ENCODE measurements around the gene CRYGC. TPM values are rescaled to one million over a fixed set of nuclear protein-coding genes. Genes with fewer than 3 reads are reported as not detected.
"Not testable (repeated sequence)": the region's sequence is repeated elsewhere in the genome, so short reads cannot be mapped to it uniquely, and the experiment has no call there.

Gene CRYGC
- total RNA-seq, 3 donors from 2014 or later, result not detected

DNA sequence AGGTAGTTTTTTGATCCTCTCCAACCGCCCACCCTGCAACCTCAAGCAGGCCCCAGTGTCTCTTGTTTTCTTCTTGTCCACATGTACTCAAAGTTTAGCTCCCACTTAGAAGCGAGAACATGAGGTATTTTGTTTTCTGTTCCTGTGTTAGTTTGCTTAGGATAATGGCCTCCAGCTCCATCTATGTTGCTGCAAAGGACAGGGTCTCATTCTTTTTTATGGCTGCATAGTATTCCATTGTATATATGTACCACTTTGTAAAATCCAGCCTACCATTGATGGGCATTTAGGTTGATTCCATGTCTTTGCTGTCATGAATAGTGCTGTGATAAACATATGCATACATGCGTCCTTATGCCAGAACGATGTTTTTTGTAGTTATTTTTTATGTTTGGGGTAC, 2.5 kb downstream of the CRYGC start:
- H3K9me3 ChIP-seq, result no peaks in the 10 kb centered on the region
- DNase-seq (ENCODE audit: low spot score in 2 of 2), result no peak

DNA sequence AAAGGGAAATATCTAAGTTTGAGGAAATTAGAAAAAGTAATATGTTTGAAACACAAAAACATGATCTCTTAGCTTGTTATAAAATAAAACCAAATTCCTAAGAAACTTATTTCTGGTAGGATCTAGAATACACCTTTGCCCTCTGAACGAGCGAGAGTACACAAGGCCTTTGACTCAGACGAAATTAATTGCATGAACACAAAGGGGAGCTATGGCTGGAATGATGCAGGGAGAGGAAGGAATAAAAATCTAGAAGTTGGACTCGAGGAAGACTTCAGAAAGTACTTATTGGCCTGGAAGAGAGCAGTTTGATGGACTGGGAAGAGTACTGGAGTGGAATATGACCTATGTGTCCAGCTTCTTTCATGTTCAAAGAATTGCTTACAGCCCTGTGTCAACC, 4.4 kb downstream of the CRYGC start:
- TF ChIP-seq POLR2A (IDR thresholded peaks at IDR 0.05) (no peak), POLR2AphosphoS5 (IDR thresholded peaks at IDR 0.05) (no peak)
- intact Hi-C loops (cut with DNase I; ENCODE audit: low total_unique reads), result no loop called here
- H3K27ac ChIP-seq, result no peak overlapping the region
- H3K36me3 ChIP-seq, result no peaks in the 10 kb centered on the region
- no peak for DNase-seq (ENCODE audit: low spot score in 2 of 2)
- H3K9me3 ChIP-seq, result no peaks in the 10 kb centered on the region
- no peaks in the 10 kb centered on the region for H3K27me3 ChIP-seq
- no peak overlapping the region for H3K4me3 ChIP-seq
- H3K4me1 ChIP-seq, result no peaks in the 10 kb centered on the region

More for the DNA sequence above, 2.5 kb downstream of the CRYGC start:
- no peaks in the 10 kb centered on the region for H3K27me3 ChIP-seq
- intact Hi-C loops (cut with DNase I; ENCODE audit: low total_unique reads), result no loop called here
- H3K4me1 ChIP-seq, result no peaks in the 10 kb centered on the region
- H3K4me3 ChIP-seq, result no peak overlapping the region
- TF ChIP-seq, protein P1, sequence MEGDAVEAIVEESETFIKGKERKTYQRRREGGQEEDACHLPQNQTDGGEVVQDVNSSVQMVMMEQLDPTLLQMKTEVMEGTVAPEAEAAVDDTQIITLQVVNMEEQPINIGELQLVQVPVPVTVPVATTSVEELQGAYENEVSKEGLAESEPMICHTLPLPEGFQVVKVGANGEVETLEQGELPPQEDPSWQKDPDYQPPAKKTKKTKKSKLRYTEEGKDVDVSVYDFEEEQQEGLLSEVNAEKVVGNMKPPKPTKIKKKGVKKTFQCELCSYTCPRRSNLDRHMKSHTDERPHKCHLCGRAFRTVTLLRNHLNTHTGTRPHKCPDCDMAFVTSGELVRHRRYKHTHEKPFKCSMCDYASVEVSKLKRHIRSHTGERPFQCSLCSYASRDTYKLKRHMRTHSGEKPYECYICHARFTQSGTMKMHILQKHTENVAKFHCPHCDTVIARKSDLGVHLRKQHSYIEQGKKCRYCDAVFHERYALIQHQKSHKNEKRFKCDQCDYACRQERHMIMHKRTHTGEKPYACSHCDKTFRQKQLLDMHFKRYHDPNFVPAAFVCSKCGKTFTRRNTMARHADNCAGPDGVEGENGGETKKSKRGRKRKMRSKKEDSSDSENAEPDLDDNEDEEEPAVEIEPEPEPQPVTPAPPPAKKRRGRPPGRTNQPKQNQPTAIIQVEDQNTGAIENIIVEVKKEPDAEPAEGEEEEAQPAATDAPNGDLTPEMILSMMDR (IDR thresholded peaks at IDR 0.05), result no peak
- TF ChIP-seq POLR2A (IDR thresholded peaks at IDR 0.05), result no peak
- TF ChIP-seq POLR2AphosphoS5 (IDR thresholded peaks at IDR 0.05), result no peak
- no peaks in the 10 kb centered on the region for H3K36me3 ChIP-seq
- H3K27ac ChIP-seq, result no peak overlapping the region

DNA sequence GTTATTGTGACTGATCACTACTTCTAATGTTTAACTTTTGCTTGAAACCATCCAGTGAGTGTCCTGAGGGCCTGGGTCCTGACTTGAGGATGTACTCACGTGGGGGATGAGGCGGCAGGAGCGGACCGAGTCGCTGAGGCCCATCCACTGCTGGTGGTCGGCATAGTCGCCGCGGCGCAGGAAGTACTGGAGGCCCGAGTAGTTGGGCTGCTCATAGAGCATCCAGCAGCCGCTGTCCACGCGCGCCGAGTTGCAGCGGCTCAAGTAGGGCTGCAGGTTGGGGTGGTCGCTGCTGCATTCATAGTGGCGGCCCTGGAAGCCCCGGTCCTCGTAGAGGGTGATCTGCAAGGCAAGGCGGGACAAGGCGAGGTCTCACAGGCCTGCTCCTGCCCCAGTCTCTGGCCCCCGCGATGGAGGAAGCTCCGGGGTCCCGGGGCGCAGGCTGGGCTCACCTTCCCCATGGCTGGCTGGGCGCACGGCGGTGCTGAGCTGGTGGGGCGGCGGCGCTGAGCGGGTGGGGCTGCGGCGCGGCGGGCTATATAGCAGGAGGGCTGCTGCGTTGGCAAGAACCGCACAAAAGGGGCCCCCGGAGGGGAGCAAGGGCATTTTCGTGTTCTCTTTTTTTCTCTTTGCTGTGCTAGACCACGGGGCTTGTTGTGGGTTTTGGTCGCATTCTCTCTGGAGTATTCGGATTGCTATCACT, 5.5 kb downstream of the CRYGC start, which contains the start of gene CRYGD:
Gene CRYGD, minus strand, starts transcription at position 512 of the 703 bp plus-strand sequence. Its CDS starts 51 bp downstream, at position 461.
- DNase-seq (ENCODE audit: low spot score in 2 of 2); H3K4me3 ChIP-seq; H3K9me3 ChIP-seq; intact Hi-C loops (cut with DNase I; ENCODE audit: low total_unique reads); H3K4me1 ChIP-seq; H3K27ac ChIP-seq; H3K36me3 ChIP-seq; H3K27me3 ChIP-seq: not testable (repeated sequence)

DNA sequence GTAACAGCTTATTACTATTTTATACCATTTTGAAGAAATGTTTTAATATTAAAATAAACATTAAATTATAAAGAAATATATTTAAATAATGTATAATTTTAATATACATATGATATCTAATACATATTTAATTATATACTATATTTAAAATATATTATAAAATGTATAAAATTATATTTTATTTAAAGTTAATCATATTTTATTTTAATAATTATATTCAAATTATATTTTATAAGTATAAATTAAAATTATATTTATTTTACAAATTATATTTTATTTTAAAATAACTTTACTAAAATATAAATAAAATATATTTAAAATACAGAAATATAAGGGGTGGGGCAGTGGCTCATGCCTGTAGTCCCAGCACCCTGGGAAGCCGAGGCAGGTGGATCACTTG, 7.4 kb downstream of the CRYGC start:
- Histone ChIP-seq H3K27ac (no peak overlapping the region), H3K36me3 (no peaks in the 10 kb centered on the region), H3K9me3 (no peaks in the 10 kb centered on the region), H3K4me1 (no peaks in the 10 kb centered on the region), H3K27me3 (no peaks in the 10 kb centered on the region), H3K4me3 (no peak overlapping the region)
- intact Hi-C loops (cut with DNase I; ENCODE audit: low total_unique reads), result no loop called here
- TF ChIP-seq POLR2AphosphoS5 (IDR thresholded peaks at IDR 0.05), result no peak
- no peak for TF ChIP-seq POLR2A (IDR thresholded peaks at IDR 0.05)
- TF ChIP-seq, protein P1 (IDR thresholded peaks at IDR 0.05), result no peak
- DNase-seq (ENCODE audit: low spot score in 2 of 2), result no peak

DNA sequence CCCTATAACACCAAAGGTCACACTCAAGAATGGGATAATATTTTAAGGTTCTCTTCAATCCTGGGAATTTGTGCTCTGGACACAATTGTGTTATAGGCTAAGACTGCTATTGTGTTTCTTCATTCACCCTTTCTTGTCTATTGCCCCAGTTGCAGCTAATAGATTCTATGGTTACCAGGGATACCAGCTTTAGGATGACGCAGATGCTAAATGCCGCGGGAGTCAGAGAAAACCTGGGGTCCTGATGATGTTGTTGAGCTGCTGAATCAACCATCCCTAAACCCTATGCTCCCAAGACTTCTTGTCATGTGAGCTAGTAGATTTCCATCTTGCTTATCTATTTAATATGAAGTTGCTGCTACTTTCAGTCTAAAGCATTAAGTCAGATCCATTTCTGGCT, 10.7 kb downstream of the CRYGC start:
- no peaks in the 10 kb centered on the region for H3K36me3 ChIP-seq
- TF ChIP-seq, protein P1 (IDR thresholded peaks at IDR 0.05), result no peak
- TF ChIP-seq POLR2A (IDR thresholded peaks at IDR 0.05) (no peak), POLR2AphosphoS5 (IDR thresholded peaks at IDR 0.05) (no peak)
- intact Hi-C loops (cut with DNase I; ENCODE audit: low total_unique reads), result no loop called here
- no peak for DNase-seq (ENCODE audit: low spot score in 2 of 2)
- no peaks in the 10 kb centered on the region for H3K27me3 ChIP-seq
- no peak overlapping the region for H3K27ac ChIP-seq
- no peaks in the 10 kb centered on the region for H3K9me3 ChIP-seq
- H3K4me1 ChIP-seq, result no peaks in the 10 kb centered on the region
- no peak overlapping the region for H3K4me3 ChIP-seq

DNA sequence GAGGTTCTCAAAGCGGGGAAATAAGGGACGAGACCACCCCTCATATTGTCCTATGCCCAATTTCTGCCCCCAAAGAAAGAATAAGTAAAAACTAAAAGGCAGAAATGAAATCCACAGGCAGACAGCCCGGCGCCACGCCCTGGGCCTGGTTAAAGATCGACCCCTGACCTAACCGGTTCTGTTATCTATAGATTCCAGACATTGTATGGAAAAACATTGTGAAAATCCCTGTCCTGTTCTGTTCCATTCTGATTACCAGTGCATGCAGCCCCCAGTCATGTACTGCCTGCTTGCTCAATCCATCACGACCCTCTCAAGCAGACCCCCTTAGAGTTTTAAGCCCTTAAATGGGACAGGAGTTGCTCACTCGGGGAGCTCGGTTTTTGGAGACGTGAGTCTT, 12.2 kb downstream of the CRYGC start:
- H3K27me3 ChIP-seq; H3K36me3 ChIP-seq; DNase-seq (ENCODE audit: low spot score in 2 of 2); intact Hi-C loops (cut with DNase I; ENCODE audit: low total_unique reads); H3K9me3 ChIP-seq; H3K27ac ChIP-seq; H3K4me1 ChIP-seq; H3K4me3 ChIP-seq: not testable (repeated sequence)

Measured in breast epithelium (tissue), 4 donors.